MG63 (cell line): ENCODE measurements around the gene TENM4. TPM values are rescaled to one million over a fixed set of nuclear protein-coding genes. Genes with fewer than 3 reads are reported as not detected.

Source experiments
- DNase-seq: peaks from one replicate; pipeline ENCODE4 v3.0.0-alpha.2; 2020
- H3K27me3 ChIP-seq: fragments of 250-450 bp; sonication (Bioruptor Pico); 2 replicates; pipeline ENCODE4 v1.5.1; 2020; ENCODE audit warnings: mild to moderate bottlenecking, moderate library complexity
- H3K36me3 ChIP-seq: fragments of 250-450 bp; sonication (Bioruptor Pico); 2 replicates; pipeline ENCODE4 v1.5.1; 2020; ENCODE audit warnings: mild to moderate bottlenecking, moderate library complexity
- H3K4me3 ChIP-seq: fragments of 250-450 bp; sonication (Bioruptor Pico); 2 replicates; pipeline ENCODE4 v1.5.1; 2020; ENCODE audit warnings: mild to moderate bottlenecking, moderate library complexity
- H3K9me3 ChIP-seq: fragments of 250-450 bp; sonication (Bioruptor Pico); 2 replicates; pipeline ENCODE4 v1.5.1; 2020; ENCODE audit warnings: mild to moderate bottlenecking, moderate library complexity
- total RNA-seq: library from RNA; depleted of rRNA; stranded (reverse); fragments of >200 nt; shearing (Covaris generic); gene quantifications from 2 replicates; pipeline ENCODE4 v1.2.3, GENCODE V29; 2014; ENCODE audit warnings: low replicate concordance

TENM4 gene
- total RNA-seq, 1 experiment from 2014 or later: not detected

DNA sequence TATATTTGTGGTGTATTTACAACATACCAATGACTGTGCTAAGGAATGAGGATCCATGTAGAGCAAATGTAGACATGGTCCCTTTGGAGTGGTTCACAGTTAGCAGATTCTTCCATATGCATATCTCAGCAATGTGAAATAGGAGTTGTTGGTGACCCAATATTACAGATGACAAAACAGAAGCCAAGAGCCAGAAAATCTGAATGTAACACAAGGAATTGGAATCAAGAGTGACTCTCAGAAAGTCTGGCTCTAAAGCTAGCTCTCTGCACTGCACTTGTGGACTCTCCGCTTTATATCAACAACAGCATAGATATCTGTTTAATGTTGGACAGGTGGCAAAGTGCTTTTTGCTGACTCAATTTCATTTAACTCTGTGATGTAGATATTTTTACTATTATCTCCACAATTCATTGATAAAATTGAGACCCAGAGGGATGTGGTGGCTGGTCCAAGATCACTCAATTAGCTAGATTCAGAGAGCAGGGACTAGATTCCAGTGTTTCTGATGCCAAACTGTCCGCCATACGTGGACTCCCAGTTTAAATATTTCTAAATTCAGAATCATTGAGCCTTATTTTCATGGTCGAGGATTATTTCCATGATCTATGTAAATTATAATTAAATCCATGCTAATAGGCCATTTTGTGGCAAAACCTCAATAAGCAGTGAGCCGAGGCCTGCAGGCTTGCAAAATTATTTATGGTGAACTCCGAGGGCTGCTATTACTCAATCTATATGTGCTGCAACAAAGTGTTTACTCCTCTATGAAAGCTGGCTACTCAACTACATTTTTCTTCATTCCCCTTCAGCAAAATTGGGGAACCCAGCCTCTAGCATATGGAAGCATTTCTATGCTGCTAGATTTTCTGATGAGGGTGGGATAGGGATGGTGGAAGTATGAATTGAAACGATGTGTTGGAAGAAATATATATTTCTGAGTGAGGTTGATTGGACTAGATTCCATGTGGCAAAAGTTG lies 21.1 kb upstream of the TENM4 start:
- Histone ChIP-seq H3K4me3 (no peak overlapping the region), H3K36me3 (no peaks in the 10 kb centered on the region), H3K27me3 (peaks cover 3% of the 10 kb centered on the region), H3K9me3 (no peaks in the 10 kb centered on the region)
- no peak for DNase-seq

DNA sequence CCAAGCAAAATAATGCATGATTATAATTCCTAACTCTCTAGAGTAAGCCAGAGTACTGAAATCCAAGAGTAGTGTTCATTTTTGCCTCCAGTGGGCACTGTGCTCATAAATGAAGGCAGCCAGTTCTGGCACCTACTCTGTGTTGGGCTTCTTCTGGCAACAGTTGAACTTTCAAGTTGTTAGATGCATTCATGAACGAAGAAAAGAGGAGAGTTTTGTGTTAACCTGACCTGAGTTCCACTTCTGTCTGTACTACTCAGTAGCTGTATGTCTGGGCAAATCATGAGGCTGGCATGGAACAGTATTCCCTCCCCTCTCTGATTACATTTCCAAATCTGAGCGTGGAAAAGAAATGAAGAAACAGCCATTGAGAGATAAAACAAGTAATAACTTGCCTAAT lies 20.3 kb upstream of the TENM4 start:
- H3K4me3 ChIP-seq: no peak overlapping the region
- no peak for DNase-seq
- peaks cover 3% of the 10 kb centered on the region for H3K27me3 ChIP-seq
- H3K9me3 ChIP-seq: no peaks in the 10 kb centered on the region
- no peaks in the 10 kb centered on the region for H3K36me3 ChIP-seq

DNA sequence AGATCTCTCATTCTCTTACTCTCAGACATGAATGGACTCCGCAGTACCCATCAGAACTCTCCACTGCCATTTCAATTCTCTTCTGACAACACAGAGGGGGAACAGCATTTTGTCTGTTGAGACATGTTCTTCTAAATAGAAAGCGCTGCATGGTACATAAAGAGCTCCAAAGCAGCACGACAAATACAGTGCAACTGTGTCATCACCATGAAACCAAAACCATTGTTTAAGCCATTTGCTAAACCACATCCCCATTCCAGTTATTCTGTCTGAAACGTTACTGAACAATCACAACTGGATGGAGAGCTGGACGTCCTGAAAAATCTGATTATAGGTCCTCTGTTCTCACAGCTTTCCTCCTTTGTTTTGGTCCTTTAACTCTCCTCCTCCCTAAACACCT lies 17.9 kb upstream of the TENM4 start:
- no peaks in the 10 kb centered on the region for H3K36me3 ChIP-seq
- DNase-seq: no peak
- peaks cover 3% of the 10 kb centered on the region for H3K27me3 ChIP-seq
- no peaks in the 10 kb centered on the region for H3K9me3 ChIP-seq
- H3K4me3 ChIP-seq: no peak overlapping the region

DNA sequence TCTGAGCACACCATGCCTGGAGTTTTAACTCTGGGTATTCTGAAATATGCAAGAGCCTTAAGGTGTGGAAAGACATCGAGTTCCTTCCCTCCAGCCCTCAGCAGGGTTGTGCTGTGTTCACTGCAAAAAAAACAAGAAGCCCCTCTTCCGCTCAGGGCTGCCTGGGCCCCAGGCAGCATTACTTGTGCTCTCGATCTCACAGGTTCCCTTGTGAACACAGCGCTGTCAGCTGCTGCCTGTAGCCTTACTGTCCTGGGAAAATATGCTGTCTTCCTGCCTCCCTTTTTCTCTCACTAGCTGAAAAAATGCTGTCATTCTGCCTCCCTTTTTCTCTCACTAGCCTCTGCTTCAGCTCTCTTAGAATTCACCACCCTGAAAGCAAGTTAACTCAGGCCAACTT lies 15.7 kb upstream of the TENM4 start:
- H3K36me3 ChIP-seq: no peaks in the 10 kb centered on the region
- peaks cover 3% of the 10 kb centered on the region for H3K27me3 ChIP-seq
- no peak for DNase-seq
- H3K4me3 ChIP-seq: no peak overlapping the region
- no peaks in the 10 kb centered on the region for H3K9me3 ChIP-seq

DNA sequence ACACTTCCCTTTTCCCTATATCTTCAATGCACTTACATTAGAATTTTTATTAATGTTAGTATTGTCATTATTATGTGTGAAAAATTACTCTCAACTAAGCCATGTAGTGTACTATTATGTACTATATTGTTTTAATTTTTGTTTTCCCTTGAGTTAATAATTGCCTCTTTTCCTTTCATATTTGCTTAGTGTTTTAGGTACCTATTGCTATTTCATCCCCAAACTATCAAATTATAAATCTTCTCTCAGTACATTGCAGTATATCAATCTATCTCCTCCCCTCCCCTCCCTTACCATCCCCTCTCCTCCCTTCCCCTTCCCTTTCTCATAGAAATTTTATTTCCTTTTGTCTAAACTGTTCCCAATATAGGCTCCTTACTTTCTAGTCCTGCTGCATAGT lies 12.8 kb upstream of the TENM4 start:
- H3K9me3 ChIP-seq: no peaks in the 10 kb centered on the region
- H3K4me3 ChIP-seq: no peak overlapping the region
- no peaks in the 10 kb centered on the region; the same call in 1 of the 2 replicates for H3K27me3 ChIP-seq
- no peak for DNase-seq
- H3K36me3 ChIP-seq: no peaks in the 10 kb centered on the region

DNA sequence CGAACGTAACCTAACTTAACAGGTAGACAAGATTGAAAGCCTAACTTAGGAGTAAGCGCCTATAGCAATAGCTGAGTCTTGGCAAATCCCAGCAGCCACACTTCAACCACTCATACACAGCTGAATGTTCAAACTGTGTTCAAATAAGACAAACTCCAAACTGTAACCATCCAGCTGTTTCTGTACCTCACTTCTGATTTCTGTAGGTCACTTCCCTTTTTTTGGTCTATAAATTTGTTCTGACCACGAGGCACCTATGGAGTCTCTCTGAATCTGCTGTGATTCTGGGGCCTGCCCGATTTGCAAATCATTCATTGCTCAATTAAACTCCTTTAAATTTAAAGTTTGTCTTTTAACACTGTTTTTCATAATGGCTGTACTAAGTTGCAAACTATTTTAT lies 8.2 kb upstream of the TENM4 start:
- no peak for DNase-seq
- Histone ChIP-seq H3K36me3 (no peaks in the 10 kb centered on the region), H3K4me3 (no peak overlapping the region), H3K27me3 (peaks cover 4% of the 10 kb centered on the region; the same call in 1 of the 2 replicates), H3K9me3 (no peaks in the 10 kb centered on the region)

DNA sequence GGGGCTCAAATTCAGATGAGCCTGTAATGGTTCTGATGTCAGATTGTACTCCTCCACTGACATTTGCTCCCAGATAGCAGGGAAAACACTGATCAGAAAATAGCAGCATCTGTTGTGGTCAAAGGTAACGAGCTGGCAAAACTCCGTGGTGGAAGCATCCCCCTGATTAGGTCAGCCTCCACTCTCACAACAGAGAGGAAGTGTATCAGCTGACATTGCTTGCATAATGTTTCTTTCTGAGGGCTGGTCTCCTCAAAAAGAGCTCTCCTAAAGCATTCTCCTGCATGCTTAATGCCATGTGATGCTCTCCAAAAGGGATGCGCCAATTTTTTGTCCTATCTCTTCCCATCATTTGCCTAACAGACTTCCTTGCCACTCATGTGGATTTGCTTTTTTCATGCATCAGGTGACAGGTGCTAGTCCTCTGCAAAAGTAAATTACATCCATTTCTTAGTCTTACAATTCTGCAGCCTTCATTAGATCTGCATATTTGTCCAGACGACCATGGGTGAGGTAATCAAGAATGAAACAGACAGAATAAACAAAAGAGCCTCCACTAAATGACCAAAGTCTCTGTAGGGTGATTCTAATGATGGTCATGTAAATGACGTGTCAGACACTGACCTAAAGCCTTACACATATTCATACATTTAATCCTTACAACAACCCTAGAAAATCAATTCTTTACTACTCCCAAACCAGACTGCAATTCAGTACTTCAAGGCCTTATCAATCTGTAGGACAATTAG lies 6.4 kb upstream of the TENM4 start:
- no peaks in the 10 kb centered on the region for H3K9me3 ChIP-seq
- peaks cover 16% of the 10 kb centered on the region for H3K27me3 ChIP-seq
- no peak for DNase-seq
- H3K4me3 ChIP-seq: no peak overlapping the region
- H3K36me3 ChIP-seq: no peaks in the 10 kb centered on the region

DNA sequence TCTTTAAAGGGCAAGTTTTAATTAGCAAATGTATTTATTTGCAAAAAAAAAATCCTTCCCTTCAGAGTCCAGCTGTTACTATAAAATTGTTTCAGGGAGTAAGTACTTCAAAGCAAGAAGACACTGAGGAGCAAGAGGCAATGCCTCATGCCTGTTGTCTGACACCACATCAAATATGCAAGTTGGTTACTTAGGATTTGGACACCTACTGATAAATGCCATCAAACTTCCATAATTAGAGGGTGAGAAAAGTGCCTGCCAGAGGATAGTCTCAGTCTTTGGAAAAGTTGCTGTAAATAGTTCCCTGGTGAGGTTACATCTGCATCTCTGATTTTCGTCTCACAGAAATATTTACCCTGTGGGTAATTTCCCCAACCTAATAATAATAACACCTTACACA lies 4.1 kb upstream of the TENM4 start:
- no peak for DNase-seq
- Histone ChIP-seq H3K9me3 (no peaks in the 10 kb centered on the region), H3K4me3 (no peak overlapping the region), H3K27me3 (peaks cover 37% of the 10 kb centered on the region), H3K36me3 (no peaks in the 10 kb centered on the region)

DNA sequence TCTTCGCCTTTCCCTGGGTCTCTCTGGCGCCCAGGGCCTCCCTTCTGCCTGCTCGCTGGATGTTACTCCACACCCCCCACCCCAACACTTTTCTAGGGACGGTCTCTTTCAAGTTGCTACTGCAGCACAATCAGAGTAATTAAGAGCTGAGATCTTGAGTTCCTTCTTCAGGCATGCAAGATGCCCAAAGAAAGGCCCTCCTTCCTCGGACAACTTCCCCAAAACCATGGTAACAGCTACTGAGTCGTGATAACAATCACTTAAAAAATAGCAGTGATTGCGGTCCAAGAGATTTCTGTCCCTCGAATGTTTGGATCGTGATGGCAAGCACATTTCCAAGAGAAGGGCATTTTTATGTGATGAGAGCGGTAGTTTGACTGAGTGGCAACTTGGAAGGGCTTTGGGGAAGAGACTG lies 638 bp upstream of the TENM4 start:
- DNase-seq: no peak
- no peaks in the 10 kb centered on the region for H3K9me3 ChIP-seq
- no peak overlapping the region for H3K4me3 ChIP-seq
- no peaks in the 10 kb centered on the region for H3K36me3 ChIP-seq
- H3K27me3 ChIP-seq: peaks cover 70% of the 10 kb centered on the region

DNA sequence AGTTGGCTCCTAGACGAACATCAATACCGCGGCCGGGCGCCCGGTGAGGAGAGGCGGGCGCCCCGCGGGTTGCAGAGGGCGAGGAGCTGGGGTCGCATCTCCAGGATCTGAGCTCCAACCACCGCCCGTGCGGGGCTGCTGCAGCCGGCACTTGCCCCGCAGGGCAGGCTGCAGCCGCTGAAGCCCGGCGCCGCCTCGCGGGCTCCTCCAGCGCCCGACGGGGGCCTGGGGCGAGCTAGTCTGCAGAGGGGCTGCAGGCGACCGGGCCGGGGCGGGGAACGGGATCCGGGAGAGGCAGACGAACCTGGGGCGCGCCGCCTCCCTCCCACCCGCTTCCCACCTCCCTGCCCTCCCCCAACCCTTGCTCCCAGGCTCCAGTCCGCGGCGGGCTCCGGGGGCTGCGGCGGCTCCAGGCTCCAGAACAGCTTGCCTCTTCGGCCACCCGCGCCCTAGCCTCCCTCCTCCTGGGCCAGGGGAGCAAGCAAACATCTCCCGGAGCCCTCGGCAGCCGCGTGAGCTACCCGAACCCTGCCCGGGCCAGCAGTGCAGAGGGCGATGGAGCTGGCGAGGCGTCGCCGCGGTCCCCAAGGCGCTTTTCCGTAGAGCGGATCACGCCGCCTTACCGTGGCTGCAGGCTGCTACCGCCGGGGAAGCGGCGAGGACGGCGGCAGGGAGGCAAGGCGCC lies 802 bp downstream of the TENM4 start:
- Histone ChIP-seq H3K27me3 (peaks cover 81% of the 10 kb centered on the region), H3K36me3 (no peaks in the 10 kb centered on the region), H3K4me3 (peak overlapping the region; percentile 26), H3K9me3 (no peaks in the 10 kb centered on the region)
- DNase-seq: peak; percentile 8

DNA sequence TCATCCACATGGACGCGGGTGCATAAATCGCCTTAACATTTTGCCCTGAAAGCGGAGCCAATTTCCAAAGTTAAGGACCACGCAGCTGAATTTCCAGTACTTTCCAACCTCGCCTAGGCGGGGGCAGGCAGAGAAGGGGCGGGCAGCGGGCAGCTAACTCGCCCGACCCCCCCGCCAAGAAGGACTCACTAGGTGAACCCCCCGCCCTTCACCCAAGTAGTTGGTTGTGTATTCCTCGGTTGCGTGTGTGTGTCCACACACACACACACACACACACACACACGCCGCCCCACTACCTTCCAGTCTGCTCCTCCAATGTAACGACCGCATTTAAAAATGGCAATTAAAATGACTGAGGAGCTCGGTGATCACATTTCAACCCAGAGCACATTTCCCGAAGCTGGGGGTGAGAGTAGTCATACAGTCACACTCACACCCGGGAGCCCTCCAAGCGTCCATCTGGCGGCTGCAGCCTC lies 1.4 kb downstream of the TENM4 start:
- Histone ChIP-seq H3K4me3 (peak overlapping the region; percentile 26; the same call in 1 of the 2 replicates), H3K9me3 (no peaks in the 10 kb centered on the region), H3K36me3 (no peaks in the 10 kb centered on the region), H3K27me3 (peaks cover 79% of the 10 kb centered on the region)
- no peak for DNase-seq

DNA sequence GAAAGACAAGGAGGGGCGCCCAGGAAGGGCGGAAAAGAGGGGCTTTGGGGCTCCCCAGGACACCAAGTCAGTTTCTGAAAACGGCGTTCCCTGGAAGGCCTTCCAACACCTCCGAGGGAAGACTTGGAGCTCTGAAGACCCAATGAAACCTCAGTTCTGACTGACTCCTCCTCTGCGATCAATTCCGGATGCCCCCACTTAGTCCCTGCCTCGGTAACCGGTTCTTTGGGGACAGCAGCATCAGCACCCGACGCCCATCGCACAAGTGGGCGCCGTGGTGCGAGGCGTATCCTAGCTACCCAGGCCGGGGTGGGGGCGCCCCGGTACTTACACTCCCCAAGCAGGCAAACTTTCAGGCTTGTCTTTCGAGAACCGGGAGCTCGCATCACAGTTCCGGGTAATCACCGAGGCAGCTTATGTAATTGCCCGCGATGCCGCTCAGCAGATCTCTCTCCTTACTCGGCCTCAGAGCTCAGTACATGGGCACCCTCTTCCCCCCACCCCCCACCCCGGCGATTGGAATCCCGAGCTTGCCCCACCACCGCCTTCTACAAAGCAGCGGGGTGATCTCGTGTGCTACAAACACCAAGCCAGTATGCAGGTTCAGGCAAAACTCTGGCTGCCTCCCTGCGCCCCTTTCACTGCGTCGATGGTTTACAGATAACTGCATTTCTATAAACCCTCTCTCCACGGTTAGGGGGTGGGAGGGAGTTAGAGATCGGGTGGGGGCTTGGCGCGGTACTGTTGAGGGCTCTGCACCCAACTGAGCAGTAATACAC lies 2.0 kb downstream of the TENM4 start:
- Histone ChIP-seq H3K27me3 (peaks cover 76% of the 10 kb centered on the region), H3K4me3 (no peak overlapping the region), H3K9me3 (no peaks in the 10 kb centered on the region), H3K36me3 (no peaks in the 10 kb centered on the region)
- DNase-seq: no peak

DNA sequence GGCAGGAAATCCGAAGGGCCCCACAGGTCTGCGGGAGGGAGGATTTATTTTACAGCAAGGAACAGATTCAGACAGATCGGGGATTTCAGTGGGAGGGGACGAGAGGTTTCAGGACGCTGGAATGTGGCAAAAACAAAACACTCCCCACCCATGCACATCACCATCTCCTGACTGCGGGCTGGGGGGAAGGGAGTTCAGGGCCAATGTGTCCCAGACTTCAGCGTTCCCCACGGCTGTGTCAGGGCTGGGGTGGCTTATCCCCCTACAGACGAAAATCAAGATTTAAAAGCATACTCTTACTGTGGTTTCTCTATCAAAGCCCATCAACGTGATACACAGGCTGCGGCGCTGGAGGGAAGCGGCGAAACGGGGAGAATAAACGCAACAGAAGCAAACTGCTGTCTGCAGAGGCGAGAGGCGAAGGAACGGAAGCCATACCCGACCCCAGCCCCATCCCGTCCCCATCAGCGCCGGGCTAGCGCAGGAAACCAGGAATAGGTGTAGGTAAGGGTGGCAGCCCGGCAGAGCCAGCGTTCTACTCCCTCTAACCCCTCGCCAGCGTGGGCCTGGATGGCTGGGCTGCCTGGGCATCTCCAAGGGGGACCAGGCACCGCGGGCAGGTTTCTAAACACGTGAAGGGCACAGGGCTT lies 2.7 kb downstream of the TENM4 start:
- DNase-seq: no peak
- Histone ChIP-seq H3K4me3 (peak overlapping the region; percentile 22), H3K27me3 (peaks cover 69% of the 10 kb centered on the region), H3K9me3 (no peaks in the 10 kb centered on the region), H3K36me3 (no peaks in the 10 kb centered on the region)

DNA sequence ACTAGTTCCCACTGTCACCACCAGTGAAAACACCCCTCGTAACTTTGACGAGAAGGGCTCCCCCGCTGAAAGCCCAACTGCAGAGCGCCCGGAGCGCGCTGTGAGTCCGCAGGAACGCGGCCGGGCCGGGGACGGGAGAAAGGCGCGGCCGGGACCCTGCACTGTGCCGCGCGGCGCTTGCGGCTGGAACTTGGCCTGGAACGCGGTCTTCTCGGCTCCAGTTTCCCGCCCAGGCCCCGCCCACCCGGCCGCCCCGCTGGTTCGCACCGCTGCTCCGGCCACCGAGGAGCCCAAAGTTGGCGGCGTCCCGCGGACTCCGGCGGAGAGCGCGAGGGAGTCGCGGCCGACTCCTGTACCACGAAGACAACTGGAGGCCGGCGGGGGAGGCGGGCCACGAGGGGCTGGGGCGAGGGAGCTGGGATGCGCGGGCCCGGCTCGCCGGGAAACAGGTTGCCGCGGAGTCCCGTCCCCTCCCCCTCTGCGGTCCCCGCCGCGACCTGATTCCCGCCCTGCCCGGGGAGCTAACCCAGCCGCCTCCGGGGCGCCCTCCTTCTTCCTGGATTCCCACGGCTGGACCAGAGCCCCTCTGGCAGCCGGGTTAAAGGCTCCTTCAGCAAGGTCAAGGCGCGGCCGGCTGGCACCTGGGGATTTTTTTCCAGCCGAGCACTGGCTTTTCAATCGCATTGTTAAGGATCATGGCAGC lies 3.4 kb downstream of the TENM4 start:
- Histone ChIP-seq H3K4me3 (peak overlapping the region; percentile 22), H3K36me3 (no peaks in the 10 kb centered on the region), H3K27me3 (peaks cover 68% of the 10 kb centered on the region), H3K9me3 (no peaks in the 10 kb centered on the region)
- peak; percentile 38 for DNase-seq

DNA sequence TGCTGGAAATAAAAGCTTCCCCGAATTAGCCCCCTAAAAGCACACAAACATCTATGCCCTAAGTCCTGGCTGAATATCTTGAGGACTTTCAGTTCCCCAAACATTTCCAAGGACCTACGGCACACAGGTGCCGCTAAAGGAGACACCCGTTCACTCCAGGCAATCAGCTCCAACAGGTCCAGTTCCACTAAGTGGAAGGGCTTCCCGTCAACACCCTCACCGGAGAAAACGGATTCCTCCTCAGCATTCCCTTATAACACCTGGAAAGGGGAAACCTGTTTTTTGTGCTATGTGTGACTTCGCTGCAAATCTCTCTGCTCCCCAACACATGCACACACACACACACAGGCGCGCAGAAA lies 3.9 kb downstream of the TENM4 start:
- Histone ChIP-seq H3K9me3 (no peaks in the 10 kb centered on the region), H3K36me3 (no peaks in the 10 kb centered on the region), H3K4me3 (no peak overlapping the region), H3K27me3 (peaks cover 63% of the 10 kb centered on the region)
- DNase-seq: no peak
